Middle frontal gyrus (tissue), 1 donor: ENCODE measurements around the gene HSPA1A.

Experiments
- DNase-seq: peaks from one replicate; pipeline ENCODE4 v3.0.0-alpha.2; 2015; ENCODE audit warnings: low spot score; ENCODE audit errors: extremely low spot score

The HSPA1A gene

GRCh38 chr6:31815025-31815838, at the start of gene HSPA1A, which contains the start of gene HSPA1L:
HSPA1A (plus strand) TSS chr6:31815543; CDS start chr6:31815757, 214 bp downstream.
HSPA1L (minus strand) TSS chr6:31815283; CDS start chr6:31811972, 3,311 bp downstream.
- DNase-seq: peak; percentile 92

- DNase-seq: no peak
Measured at GRCh38 chr6:31765559-31765909, 49.8 kb upstream of the HSPA1A start.

- no peak for DNase-seq
Measured at GRCh38 chr6:31765910-31766794, 49.2 kb upstream of the HSPA1A start.

GRCh38 chr6:31767096-31767645, 48.2 kb upstream of the HSPA1A start:
- no peak for DNase-seq

- DNase-seq: no peak
Measured at GRCh38 chr6:31768363-31769257, 46.7 kb upstream of the HSPA1A start.

DNA sequence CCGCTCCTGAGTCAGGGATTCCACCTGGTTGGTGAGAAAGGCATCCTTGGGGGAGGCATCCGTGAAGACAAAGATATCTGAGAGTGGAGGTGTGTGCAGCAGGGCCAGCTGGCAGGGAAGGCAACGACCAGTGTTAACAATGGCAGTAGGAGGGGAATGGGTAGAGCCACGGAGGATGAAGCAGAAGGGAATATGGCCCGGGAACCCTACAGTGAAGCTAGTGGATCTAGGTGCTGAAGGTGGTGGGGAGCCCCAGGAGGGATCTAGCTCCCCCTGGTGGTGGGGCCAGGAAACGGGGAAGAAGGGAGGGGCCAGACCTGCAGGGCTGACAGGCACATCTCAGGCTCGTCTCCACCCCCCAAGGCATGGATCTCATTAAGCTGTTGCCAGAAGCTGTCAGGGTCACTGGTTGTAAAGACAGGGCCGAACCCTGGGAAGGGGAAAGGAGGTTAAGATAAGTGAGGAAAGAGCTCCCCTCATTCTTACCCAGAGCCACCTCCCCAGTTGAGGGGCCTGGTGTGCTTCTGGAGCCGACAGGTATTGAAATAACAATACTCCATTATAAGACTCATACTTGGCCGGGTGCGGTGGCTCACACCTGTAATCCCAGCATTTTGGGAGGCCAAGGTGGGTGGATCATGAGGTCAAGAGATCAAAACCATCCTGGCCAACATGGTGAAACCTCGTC, 45.5 kb upstream of the HSPA1A start:
- no peak for DNase-seq

DNA sequence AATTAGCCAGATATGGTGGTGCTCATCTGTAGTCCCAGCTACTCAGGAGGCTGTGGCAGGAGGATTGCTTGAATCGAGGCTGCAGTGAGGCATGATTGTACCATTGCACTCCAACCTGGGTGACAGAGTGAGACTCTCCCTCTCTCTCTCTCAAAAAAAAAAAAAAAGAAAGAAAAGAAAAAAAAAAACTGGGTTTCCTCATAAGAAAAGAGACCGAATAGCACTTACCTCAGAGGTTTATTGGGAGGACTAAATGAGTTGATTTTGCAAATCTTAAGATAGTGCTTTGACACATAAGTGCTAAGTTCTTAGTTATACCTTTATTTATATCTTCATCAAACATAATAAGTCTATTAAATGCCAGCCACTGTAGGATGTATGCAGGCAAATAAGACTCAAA, 44.5 kb upstream of the HSPA1A start:
- DNase-seq: no peak

DNA sequence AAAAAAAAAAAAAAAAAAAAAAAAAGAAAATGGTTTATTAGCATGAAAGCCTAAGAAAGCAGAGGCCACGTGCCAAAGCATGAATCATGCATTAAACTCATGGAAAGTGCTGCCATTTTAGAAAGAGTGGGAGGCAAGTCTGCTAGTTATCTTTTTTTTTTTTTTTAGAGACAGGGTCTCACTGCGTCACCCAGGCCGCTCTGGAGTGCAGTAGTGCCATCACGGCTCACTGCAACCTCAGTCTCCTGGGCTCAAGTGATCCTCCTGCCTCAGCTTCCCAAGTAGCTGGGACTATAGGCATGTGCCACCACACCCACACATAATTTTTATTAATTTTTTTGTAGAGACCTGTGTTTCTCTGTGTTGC, 43.4 kb upstream of the HSPA1A start:
- no peak for DNase-seq

- no peak for DNase-seq
Measured at GRCh38 chr6:31775184-31775583, 40.2 kb upstream of the HSPA1A start.

DNA sequence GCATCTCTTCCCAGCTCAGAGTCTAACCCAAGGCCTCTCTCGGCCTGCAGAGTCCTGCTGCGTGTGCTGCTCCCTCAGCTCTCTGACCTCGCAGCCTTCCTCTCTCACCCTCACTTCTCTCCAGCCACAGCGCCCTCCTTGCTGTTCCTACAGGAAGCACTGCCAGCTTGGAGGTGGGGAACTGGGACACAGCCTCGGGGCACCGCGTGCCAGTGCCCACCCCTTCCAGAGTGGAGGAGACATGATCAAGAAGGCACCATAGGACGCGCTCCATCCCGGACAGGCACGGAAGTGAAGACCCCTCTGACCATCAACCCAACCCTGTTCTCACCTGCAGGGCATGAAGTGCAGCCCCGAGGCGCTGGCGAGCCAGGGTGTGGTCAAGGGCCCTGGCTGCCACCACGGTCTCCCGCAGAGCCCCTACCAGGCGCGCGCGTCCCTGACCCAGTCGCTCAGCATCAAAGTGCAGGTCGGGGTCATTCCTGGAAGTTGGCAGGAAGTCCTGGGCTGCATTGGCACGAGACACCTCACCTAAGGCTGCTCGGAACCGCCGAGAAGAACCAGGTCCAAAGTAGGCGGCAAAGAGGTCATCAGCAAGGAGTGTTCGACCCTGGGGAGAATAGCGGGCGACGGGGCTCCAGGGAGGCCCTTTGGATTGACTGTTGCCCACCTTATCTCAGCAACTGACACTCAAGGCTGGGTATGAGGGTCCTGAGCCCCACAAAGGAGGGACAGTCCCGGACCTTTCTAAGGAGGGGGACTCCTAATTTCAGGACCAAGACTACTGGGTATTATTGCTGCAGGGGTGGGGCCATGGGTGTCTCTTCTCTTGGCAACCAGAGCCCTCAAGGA, 39.5 kb upstream of the HSPA1A start:
- DNase-seq: no peak

GRCh38 chr6:31776485-31776988, 38.8 kb upstream of the HSPA1A start:
- DNase-seq: no peak

DNA sequence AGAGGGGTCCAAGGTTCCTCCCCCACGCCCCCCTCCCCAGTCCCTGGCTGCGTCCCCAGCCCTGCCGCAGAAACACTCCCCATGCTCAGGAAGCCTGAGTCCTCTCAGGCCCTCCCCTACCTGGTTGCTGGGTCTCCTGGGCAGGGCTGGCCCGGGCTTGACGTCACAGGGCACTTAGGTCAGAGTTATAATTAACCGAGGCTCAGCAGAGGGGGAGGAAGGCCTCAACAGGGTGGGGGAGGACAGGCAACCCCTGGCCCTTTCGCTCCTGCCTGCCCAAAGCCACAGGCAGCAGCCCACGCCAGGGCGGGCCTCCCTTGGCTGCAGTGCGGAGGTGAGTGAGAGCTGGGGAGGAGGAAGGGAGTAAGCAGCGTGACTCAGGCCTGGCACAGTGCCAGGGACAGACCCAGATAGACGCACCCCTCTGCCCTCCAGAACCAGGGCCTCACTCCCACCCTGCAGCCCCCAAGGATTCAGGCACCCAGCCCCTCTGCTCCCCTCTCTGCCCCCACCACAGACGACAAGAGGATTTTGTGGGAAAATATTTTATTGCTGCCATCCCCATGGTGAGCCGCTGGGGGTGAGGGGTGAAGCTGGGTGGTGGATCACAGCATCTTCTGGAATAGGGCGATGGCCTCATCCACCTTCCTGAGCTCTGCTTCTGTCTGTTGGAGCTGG, 38.2 kb upstream of the HSPA1A start, which contains the start of gene VWA7:
VWA7 (minus strand) TSS at position 340 of the 678 bp plus-strand sequence. CDS start 549 bp downstream, outside the sequence.
- DNase-seq: no peak

DNA sequence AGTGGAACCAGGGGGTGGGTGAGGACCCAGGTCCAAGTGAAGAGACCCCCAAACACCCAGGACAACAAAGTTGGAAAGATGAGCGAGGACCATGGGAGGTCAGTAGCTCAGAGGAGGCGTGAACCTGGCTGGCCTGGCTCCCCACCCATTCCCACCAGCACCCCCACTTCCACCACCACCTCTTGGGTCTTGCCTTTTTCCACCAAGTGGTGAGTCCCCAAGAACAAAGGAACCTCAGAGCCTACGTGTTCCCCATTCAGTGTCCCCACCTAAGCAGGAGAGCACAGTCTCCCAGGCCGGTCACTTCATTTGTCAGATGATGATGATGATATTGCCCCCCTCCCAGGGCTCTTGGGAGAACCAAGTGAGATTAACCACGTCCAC, 37.7 kb upstream of the HSPA1A start:
- no peak for DNase-seq

- no peak for DNase-seq
Measured at GRCh38 chr6:31778193-31778592, 37.1 kb upstream of the HSPA1A start.

GRCh38 chr6:31778999-31779885, 36.1 kb upstream of the HSPA1A start:
- DNase-seq: no peak

- DNase-seq: no peak
Measured at GRCh38 chr6:31779908-31780307, 35.4 kb upstream of the HSPA1A start.

DNA sequence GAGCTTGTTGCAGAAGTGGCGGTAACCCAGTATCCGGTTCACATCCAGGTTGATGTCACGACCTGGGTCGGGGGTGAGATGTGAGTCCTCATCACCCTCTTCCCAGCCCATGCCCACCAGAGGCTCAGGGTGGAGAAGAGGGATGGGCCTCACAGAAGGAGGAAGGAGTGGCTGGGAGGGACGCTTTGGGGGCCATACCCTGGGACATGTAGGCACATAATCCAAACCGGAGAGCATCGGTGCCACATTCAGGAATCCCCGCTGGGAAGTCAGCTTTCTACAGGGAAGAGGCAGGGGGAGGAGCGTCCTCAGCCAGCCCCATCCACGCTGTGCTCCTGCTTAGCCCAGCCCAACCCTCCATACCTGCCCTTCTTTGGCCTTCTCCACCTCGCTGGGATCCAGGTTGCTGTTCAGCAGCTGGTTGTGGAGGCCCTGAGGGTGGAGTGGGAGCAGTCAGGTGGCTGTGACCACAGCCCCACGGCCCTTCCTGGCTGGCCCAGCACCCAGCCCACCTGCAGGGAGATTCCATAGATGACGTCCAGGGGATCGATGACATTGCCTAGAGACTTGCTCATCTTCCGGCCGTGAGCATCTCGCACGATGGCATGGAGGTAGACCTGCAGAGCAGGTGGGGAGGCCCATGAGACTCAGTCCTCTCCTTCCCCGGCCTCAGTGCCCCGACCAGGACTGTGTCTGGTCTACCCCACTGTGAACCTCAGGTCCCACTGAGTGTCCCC, 34.7 kb upstream of the HSPA1A start:
- no peak for DNase-seq
